NCI-H1417 (cell line): ENCODE results near the gene LACTBL1.

Source experiments
- DNase-seq, 3 experiments: peaks; one replicate each; lab custom pipeline; 2025; lab: John Stamatoyannopoulos, UW

The LACTBL1 gene

GRCh38 chr1:22913421-22914141, 59.1 kb downstream of the LACTBL1 start:
- no peak for DNase-seq

GRCh38 chr1:22912311-22912710, 60.4 kb downstream of the LACTBL1 start:
- no peak for DNase-seq

- DNase-seq, result no peak
Observed at GRCh38 chr1:22910986-22911651, 61.5 kb downstream of the LACTBL1 start.

GRCh38 chr1:22910286-22910685, 62.4 kb downstream of the LACTBL1 start:
- DNase-seq, result no peak

GRCh38 chr1:22908880-22909426, 63.7 kb downstream of the LACTBL1 start:
- DNase-seq, result no peak

GRCh38 chr1:22907528-22907927, 65.1 kb downstream of the LACTBL1 start:
- no peak for DNase-seq

GRCh38 chr1:22906968-22907367, 65.7 kb downstream of the LACTBL1 start:
- DNase-seq, result no peak

GRCh38 chr1:22903113-22903512, 69.6 kb downstream of the LACTBL1 start:
- DNase-seq, result no peak
